ENCODE data around the gene TAS2R13.

The TAS2R13 gene, protein sequence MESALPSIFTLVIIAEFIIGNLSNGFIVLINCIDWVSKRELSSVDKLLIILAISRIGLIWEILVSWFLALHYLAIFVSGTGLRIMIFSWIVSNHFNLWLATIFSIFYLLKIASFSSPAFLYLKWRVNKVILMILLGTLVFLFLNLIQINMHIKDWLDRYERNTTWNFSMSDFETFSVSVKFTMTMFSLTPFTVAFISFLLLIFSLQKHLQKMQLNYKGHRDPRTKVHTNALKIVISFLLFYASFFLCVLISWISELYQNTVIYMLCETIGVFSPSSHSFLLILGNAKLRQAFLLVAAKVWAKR

GRCh38 chr12:10909462-10909861 lies at the start of gene TAS2R13:
Gene TAS2R13 (minus strand): TSS chr12:10909562. CDS start chr12:10909298, 264 bp downstream.
- DNase-seq (ENCODE audit: low spot score): no peak

DNA sequence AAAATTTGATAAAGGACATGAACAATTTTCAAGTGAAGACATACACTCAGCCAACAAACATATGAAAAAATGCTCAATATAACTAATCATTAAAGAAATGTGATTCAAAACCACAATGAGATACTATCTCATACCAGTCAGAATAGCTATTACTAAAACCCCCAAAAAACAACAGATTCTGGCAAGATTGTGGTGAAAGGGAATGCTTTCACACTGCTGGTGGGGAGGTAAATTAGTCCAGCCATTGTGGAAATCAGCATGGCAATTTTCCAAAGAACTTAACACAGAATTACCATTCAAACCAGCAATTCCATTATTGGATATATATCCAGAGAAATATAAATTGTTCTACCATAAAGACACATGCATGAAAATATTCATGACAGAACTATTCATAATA lies 48.4 kb upstream of the TAS2R13 start:
- DNase-seq (ENCODE audit: low spot score): no peak

DNA sequence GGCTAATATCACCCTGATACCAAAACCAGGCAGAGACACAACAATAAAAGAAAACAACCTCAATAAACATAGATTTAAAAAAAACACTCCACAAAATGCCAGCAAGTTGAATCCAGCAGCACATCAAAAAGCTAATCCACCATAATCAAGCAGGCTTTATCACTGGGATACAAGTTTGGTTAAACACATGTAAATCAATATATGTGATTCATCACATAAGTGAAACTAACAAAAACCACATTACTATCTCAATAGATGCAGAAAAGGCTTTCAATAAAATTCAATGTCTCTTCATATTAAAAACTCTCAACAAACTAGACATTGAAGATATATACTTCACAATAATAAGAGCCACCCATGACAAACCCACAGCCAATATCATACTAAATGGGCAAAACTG lies 46.7 kb upstream of the TAS2R13 start:
- no peak for DNase-seq (ENCODE audit: low spot score)

- DNase-seq (ENCODE audit: low spot score): no peak
Measured at GRCh38 chr12:10952645-10953044, 43.3 kb upstream of the TAS2R13 start.

- no peak for DNase-seq (ENCODE audit: low spot score)
Measured at GRCh38 chr12:10943167-10943566, 33.8 kb upstream of the TAS2R13 start.

- no peak for DNase-seq (ENCODE audit: low spot score)
Measured at GRCh38 chr12:10941916-10942607, 32.7 kb upstream of the TAS2R13 start.

DNA sequence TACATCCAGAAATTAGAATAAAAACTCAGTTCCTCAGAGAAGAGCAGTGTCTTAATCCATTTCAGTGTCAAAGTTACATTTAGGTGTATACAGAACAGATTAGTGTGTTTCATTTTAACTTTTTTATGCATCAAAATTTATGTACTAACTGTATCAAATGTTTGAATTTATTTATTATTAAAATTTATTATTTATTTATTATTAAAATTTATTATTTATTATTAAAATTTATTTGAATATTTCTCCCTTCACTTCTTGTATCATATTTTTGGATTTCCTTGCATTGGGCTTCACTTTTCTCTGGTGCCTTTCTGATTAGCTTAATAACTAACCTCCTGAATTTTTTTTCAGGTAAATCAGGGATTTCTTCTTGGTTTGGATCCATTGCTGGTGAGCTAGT lies 32.0 kb upstream of the TAS2R13 start:
- no peak for DNase-seq (ENCODE audit: low spot score)

DNA sequence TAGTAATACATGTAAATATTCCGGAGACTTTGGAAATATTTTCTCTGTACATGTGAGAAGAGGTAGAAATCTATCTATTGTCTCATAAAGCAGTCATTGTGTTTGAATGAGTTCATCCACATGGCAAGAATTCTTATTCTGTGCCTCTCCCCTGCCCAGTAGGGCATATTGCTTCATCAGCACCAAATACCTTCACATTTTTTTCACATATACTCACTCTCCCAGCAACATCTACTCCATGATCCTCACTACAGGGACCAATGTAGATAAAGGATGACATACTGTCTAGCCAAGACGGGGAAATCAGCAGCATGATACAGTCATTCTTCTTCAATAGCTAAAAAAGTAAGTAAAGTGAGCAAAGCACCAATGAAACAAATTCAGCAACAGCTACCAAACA lies 31.0 kb upstream of the TAS2R13 start:
- DNase-seq (ENCODE audit: low spot score): no peak

DNA sequence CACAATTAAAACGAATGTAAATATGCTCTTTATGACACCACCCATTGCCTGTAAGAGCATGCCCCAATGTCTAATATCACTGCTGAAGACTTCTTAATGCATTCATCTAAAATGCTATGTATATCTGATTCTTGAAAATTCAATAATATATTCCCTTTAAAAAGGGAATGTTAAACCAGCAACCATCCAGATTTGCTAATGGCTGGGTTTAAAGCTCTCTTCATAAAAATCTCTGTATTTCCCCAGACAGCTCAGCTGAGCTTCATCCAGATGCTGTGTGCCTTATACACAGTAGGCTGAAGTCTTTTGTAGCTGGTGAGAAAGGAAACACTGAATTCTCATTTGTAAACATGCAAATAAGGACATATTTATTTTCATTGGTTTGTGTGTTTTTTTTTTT lies 29.8 kb upstream of the TAS2R13 start, which contains the start of gene TAS2R14:
TAS2R14 (minus strand) TSS at position 101 of the 400 bp plus-strand sequence; CDS start at position 45, 56 bp downstream.
- DNase-seq (ENCODE audit: low spot score): no peak

GRCh38 chr12:10936506-10936905 lies 27.1 kb upstream of the TAS2R13 start:
- DNase-seq (ENCODE audit: low spot score): no peak

- no peak for DNase-seq (ENCODE audit: low spot score)
Measured at GRCh38 chr12:10928746-10929286, 19.5 kb upstream of the TAS2R13 start, which contains the start of gene PRH2. Gene PRH2 (plus strand): TSS chr12:10929236. CDS start chr12:10929274, 38 bp downstream.

DNA sequence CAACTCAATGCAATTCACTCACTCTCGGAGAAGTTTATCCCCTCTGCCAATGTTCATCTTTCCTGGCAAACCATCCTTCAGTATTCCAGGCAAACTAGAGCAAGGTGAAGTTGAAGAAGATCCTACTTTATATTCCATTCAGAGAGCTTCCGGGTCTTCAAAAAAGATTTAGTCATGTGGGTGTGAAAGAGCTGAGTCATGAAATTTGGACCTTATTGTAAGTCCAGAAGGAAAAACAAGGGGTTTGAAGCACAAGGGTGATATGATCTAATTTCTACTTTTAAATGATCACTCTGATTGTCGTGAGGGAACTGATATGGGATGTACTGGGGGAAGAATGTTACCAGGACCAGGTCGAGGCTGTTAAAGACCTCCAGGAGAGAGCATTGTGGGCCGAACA lies 16.9 kb upstream of the TAS2R13 start:
- DNase-seq (ENCODE audit: low spot score): no peak

GRCh38 chr12:10919809-10920208 lies 10.4 kb upstream of the TAS2R13 start:
- DNase-seq (ENCODE audit: low spot score): no peak

DNA sequence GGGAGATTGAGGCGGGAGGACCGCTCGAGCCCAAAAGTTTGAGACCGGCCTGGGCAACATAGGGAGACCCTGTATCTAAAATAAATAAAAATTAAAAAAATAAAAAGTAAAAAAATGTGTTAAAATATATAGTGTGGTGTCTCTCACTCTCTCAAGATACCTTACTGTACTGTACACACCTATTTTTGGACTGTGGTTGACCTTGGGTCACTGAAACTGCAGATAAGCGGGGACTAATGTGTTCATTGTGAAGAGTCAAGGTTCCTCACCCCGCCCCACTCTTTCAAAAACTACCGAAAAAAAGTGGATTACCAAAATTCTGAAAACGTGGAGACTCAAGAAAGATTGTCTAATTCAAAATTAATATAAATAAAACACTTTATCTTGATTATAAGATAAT lies 1.0 kb upstream of the TAS2R13 start:
- DNase-seq (ENCODE audit: low spot score): no peak

GRCh38 chr12:10904686-10905085 lies 4.7 kb downstream of the TAS2R13 start:
- DNase-seq (ENCODE audit: low spot score): no peak

DNA sequence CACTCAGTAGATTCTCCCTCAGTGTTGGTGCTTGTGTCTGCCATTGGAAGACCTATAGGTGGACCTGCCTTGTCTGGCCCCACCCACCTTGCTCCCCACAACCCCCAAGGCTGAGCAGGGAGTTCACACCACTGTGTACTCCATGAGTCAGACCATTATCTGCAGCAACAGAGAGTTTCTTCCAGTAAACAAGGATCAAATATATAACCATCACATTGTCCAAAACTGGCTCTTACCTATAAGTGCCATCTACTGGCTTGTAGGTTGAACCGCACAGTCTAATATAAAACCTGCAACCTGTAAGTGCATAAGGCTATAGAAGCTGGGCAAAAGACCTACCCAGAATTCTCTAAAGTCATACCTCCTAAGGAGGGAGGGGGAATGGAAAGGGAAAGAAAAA lies 7.9 kb downstream of the TAS2R13 start:
- DNase-seq (ENCODE audit: low spot score): no peak

DNA sequence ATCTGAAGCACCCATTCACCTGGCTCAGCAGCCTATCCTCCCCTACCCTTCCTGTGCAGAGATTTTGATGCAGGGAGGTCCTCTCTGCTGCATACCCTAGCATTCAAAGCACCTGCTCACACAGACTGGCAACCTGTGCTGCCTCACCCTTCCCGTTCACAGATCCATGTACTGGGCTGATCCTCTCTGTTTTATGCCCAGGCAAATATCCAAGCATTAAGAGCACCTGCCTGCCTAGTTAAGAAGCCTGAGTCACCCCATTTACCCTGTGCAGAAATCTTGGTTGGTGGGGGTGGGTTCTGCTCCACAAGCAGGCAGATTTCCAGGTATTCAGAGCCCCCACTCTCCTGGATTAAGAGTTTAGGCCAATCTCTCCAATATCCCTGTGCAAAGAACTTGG lies 8.4 kb downstream of the TAS2R13 start:
- DNase-seq (ENCODE audit: low spot score): no peak

GRCh38 chr12:10900530-10900929 lies 8.8 kb downstream of the TAS2R13 start:
- no peak for DNase-seq (ENCODE audit: low spot score)

DNA sequence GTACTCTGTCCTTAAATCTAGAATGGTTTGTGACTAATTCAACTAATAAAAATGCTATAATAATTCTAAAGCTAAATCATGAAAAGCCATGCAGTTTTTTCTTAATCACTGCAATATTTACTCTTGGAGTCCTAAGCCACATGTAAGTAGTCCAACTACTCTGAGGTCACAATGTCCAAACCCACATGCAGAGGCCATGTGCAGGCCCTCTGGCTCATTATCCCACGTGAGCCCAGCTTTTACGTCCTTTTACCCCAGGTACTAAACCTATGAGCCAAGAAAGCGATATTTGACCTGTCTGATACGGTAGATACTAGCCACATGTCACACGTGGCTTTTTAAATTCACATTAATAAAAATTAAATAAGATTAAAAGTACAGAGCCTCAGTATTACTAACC lies 12.5 kb downstream of the TAS2R13 start:
- no peak for DNase-seq (ENCODE audit: low spot score)

GRCh38 chr12:10891937-10892336 lies 17.4 kb downstream of the TAS2R13 start:
- no peak for DNase-seq (ENCODE audit: low spot score)

GRCh38 chr12:10889226-10889625 lies 20.1 kb downstream of the TAS2R13 start:
- DNase-seq (ENCODE audit: low spot score): no peak

GRCh38 chr12:10884086-10884725 lies 25.2 kb downstream of the TAS2R13 start, which contains the start of gene PRH1:
Gene PRH1 (minus strand): TSS chr12:10884255. CDS start chr12:10884217, 38 bp downstream.
- DNase-seq (ENCODE audit: low spot score): no peak

DNA sequence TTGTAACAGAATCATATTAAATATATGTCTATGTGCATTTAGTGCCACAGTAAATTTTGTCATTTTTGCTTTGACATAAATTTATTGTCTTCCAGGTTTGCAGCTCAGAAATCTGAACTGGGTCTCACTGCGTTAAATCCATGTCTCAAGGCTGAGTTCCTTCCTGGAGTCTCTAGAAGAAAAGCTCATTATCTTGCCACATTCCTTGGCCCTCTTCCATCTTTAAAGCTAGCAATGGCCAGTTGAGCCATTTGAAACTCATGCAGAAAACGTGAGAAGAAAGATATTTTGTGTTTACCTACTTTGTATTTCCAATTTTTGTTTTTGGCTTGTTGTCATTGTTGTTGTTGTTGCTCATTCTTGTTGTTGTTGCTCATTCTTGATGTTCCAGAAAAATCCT lies 36.0 kb downstream of the TAS2R13 start:
- DNase-seq (ENCODE audit: low spot score): no peak

All from hematopoietic multipotent progenitor cell treated with erythropoietin and hydrocortisone succinate and interleukin-3 and kit ligand, for 15 days (in vitro differentiated cells).